ENCODE measurements around the gene RAI1. TPM values are rescaled to one million over a fixed set of nuclear protein-coding genes. Genes with fewer than 3 reads are reported as not detected.

The RAI1 gene
- polyA plus RNA-seq, 2 of the 4 experiments (the other 2 are of a cell fraction) = 3.5 to 23.8 TPM

- TF ChIP-seq TP53 (CRISPR knock-in tag; IDR thresholded peaks at IDR 0.05) = peak; percentile 32
- TF ChIP-seq, protein P1, sequence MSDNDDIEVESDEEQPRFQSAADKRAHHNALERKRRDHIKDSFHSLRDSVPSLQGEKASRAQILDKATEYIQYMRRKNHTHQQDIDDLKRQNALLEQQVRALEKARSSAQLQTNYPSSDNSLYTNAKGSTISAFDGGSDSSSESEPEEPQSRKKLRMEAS (IDR thresholded peaks at IDR 0.05) = no peak
- peak; percentile 73 for TF ChIP-seq ZFP36 (IDR thresholded peaks at IDR 0.05; ENCODE audit: borderline replicate concordance, partially characterized antibody)
- no peak for TF ChIP-seq ZSCAN20 (CRISPR knock-in tag; IDR thresholded peaks at IDR 0.05)
- peak; percentile 66; the same call in 1 of the 2 replicates for TF ChIP-seq CHD4 (IDR thresholded peaks at IDR 0.05; ENCODE audit: borderline replicate concordance)
- TF ChIP-seq EHF (CRISPR knock-in tag; IDR thresholded peaks at IDR 0.05) = peak; percentile 39; the same call in 1 of the 2 replicates
- peak; percentile 46; the same call in 1 of the 2 replicates for TF ChIP-seq POLR2AphosphoS2 (conservative IDR thresholded peaks at IDR 0.05; ENCODE audit: low read length)
- TF ChIP-seq RARB (CRISPR knock-in tag; IDR thresholded peaks at IDR 0.05) = no peak
- no peak for TF ChIP-seq POLR2A (IDR thresholded peaks at IDR 0.05; ENCODE audit: low read length)
- peak; percentile 85 for TF ChIP-seq KDM1A (IDR thresholded peaks at IDR 0.05; ENCODE audit: low read depth)
- peak; percentile 82; the same call in 1 of the 2 replicates for TF ChIP-seq FOSB (CRISPR knock-in tag; IDR thresholded peaks at IDR 0.05)
- TF ChIP-seq TFCP2L1 (CRISPR knock-in tag; IDR thresholded peaks at IDR 0.05) = 0 out of 2 replicates have a peak, but pooled peaks have one; percentile 64
- TF ChIP-seq FOXS1 (CRISPR knock-in tag; IDR thresholded peaks at IDR 0.05) = peak; percentile 51; the same call in 1 of the 2 replicates
- H3K4me1 ChIP-seq = peaks cover 74% of the 10 kb centered on the region
- peak; percentile 14 to 21; a peak in 5 of 6 replicates for ATAC-seq
- 47% methylated on average over 11 of the region's 11 CpGs for WGBS (ENCODE audit: missing lambda C conversion rate)
- peak overlapping the region; percentile 98 for H3K27ac ChIP-seq
- peak; percentile 77 to 85 for DNase-seq (ENCODE audit: low read depth in 1 of 2, low spot score in 1 of 2)
- ChIA-PET CTCF (interaction anchor here (0.6 to 22.1 kb wide), 11 partner anchors 10 to 196 kb away, joined by 3 to 402 read pairs (median 4); no protein-coding TSS in a partner anchor), POLR2A (interaction anchor here (0.7 to 5.7 kb wide), 12 partner anchors 10 to 156 kb away, joined by 3 to 105 read pairs (median 10); no protein-coding TSS in a partner anchor)
- peak overlapping the region; percentile 6; the same call in 1 of the 3 replicates for H3K4me3 ChIP-seq
- FAIRE-seq = no peak
- no peaks in the 10 kb centered on the region for H3K9me3 ChIP-seq
- H3K4me2 ChIP-seq = peak overlapping the region; percentile 93
These were observed 157.0 kb downstream of the RAI1 start for GRCh38 chr17:17837966-17838962.

GRCh38 chr17:17839791-17840707 is 158.8 kb downstream of the RAI1 start:
- peak overlapping the region; percentile 93 for H3K4me2 ChIP-seq
- H3K27ac ChIP-seq = peak overlapping the region; percentile 98
- POLR2A ChIA-PET = interaction anchor here (0.7 to 4.8 kb wide), 5 partner anchors 13 to 119 kb away, joined by 4 to 100 read pairs (median 5); no protein-coding TSS in a partner anchor
- peak; percentile 67 for FAIRE-seq
- 3% methylated on average over 50 of the region's 71 CpGs for WGBS (ENCODE audit: missing lambda C conversion rate)
- H3K9me3 ChIP-seq = no peaks in the 10 kb centered on the region
- ATAC-seq = peak; percentile 40 to 69
- peaks cover 56% of the 10 kb centered on the region for H3K4me1 ChIP-seq
- peak; percentile 90 to 95 for DNase-seq (ENCODE audit: low read depth in 1 of 2, low spot score in 1 of 2)
- H3K4me3 ChIP-seq = peak overlapping the region; percentile 44
- CTCF ChIA-PET = interaction anchor here (0.5 to 35.9 kb wide), 8 partner anchors 15 to 160 kb away, joined by 3 to 859 read pairs (median 30); no protein-coding TSS in a partner anchor
- TF ChIP-seq JUN (IDR thresholded peaks at IDR 0.05) (peak; percentile 93 to 94), RARB (CRISPR knock-in tag; IDR thresholded peaks at IDR 0.05) (peak; percentile 77; the same call in 1 of the 2 replicates), ZC3H11A (IDR thresholded peaks at IDR 0.05) (no peak), CBX2 (IDR thresholded peaks at IDR 0.05; ENCODE audit: borderline replicate concordance, low read depth) (no peak), HOXA7 (CRISPR knock-in tag; IDR thresholded peaks at IDR 0.05) (peak; percentile 95), RCOR1 (IDR thresholded peaks at IDR 0.05; ENCODE audit: low read depth, low read length) (peak; percentile 96), KDM1A (IDR thresholded peaks at IDR 0.05; ENCODE audit: low read depth) (peak; percentile 100), RNF2 (IDR thresholded peaks at IDR 0.05; ENCODE audit: borderline replicate concordance, low read depth) (no peak), HOXB5 (CRISPR knock-in tag; IDR thresholded peaks at IDR 0.05) (peak; percentile 82), NFE2L2 (conservative IDR thresholded peaks at IDR 0.05; ENCODE audit: low read length) (no peak), CBX8 (IDR thresholded peaks at IDR 0.05) (no peak), MAZ (IDR thresholded peaks at IDR 0.05; ENCODE audit: borderline replicate concordance, low read depth, low read length) (0 out of 2 replicates have a peak, but pooled peaks have one; percentile 73), ZSCAN20 (CRISPR knock-in tag; IDR thresholded peaks at IDR 0.05) (peak; percentile 89), JUNB (IDR thresholded peaks at IDR 0.05) (no peak), USF2 (IDR thresholded peaks at IDR 0.05) (peak; percentile 80), FOSB (CRISPR knock-in tag; IDR thresholded peaks at IDR 0.05) (peak; percentile 92), BHLHE40 (IDR thresholded peaks at IDR 0.05; ENCODE audit: low read depth, low read length) (no peak), FOSL2 (IDR thresholded peaks at IDR 0.05) (no peak), FOSL2 (CRISPR knock-in tag; IDR thresholded peaks at IDR 0.05) (0 out of 2 replicates have a peak, but pooled peaks have one; percentile 27), HDAC2 (IDR thresholded peaks at IDR 0.05) (peak; percentile 98), HES2 (IDR thresholded peaks at IDR 0.05) (no peak), KDM5A (IDR thresholded peaks at IDR 0.05) (no peak), TFCP2L1 (CRISPR knock-in tag; IDR thresholded peaks at IDR 0.05) (peak; percentile 95), HOXB13 (CRISPR knock-in tag; IDR thresholded peaks at IDR 0.05; ENCODE audit: low read depth) (peak; percentile 84), PHF8 (IDR thresholded peaks at IDR 0.05; ENCODE audit: borderline replicate concordance, low read depth) (peak; percentile 68; the same call in 1 of the 2 replicates), POLR2AphosphoS2 (conservative IDR thresholded peaks at IDR 0.05; ENCODE audit: low read length) (peak; percentile 64; the same call in 1 of the 2 replicates), ZNF302 (CRISPR knock-in tag; IDR thresholded peaks at IDR 0.05) (peak; percentile 74; the same call in 1 of the 2 replicates)

All from A549 (cell line).